ENCODE results near the gene GCFC2. TPM values are rescaled to one million over a fixed set of nuclear protein-coding genes. Genes with fewer than 3 reads are reported as not detected.
A peak's percentile ranks its signal among the peaks of the same experiment; 100 is the strongest.
"Not testable (repeated sequence)": the region's sequence is repeated elsewhere in the genome, so short reads cannot be mapped to it uniquely, and the experiment has no call there.

GCFC2 gene
- polyA plus RNA-seq, 4 donors, result 36.8 to 56.8 (median 52.4) TPM

DNA sequence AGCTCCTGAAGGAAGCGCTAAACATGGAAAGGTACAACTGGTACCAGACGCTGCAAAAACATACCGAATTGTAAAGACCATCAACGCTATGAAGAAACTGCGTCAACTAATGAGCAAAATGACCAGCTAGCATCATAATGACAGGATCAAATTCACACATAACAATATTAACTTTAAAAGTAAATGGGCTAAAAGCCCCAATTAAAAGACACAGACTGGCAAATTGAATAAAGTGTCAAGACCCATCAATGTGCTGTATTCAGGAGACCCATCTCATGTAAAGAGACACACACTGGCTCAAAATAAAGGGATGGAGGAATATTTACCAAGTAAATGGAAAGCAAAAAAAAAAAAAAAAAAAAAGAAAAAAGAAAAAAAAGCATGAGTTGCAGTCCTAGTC lies 27.3 kb downstream of the GCFC2 start:
- not testable (repeated sequence) for DNase-seq (ENCODE audit: low read depth in 4 of 4, low spot score in 3 of 4)

DNA sequence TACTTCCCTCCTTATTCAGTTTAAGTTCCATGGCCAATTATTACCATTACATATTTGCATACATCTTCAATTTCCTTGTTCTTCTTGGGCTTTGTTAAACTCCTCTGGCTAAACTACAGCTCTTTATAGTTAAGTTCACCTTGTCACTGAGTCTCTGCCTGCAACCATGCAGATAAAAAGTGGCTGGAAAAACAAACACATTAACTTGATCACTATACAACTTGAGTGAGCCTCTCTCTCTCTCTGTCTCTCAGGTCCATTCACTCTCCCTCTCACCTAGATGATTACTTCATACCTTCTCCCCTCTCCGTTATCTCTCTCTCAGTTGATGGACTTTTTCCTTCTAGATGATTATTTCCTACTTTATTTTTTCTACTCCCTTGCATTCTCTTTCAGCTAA lies 30.3 kb downstream of the GCFC2 start:
- no peak for DNase-seq (ENCODE audit: low read depth in 4 of 4, low spot score in 3 of 4)

DNA sequence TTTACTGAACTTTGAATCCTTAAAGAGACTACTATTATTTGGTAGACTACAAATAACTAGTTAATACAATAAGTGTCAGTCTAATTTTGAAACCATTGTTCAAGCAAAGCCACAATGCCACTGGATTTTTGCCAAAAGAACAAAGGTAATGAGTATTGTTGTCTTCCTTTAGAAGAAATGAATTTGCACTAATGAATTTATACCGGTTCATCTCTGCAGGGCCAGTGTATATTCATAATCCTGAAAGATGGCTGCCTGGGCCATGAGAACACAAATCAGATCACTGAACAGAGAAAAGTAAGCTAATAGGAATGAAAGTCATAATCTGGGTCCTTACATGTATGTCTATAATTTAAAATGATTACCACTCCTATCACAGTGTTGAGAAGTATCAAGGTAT lies 31.2 kb downstream of the GCFC2 start:
- DNase-seq (ENCODE audit: low read depth in 4 of 4, low spot score in 3 of 4), result no peak

DNA sequence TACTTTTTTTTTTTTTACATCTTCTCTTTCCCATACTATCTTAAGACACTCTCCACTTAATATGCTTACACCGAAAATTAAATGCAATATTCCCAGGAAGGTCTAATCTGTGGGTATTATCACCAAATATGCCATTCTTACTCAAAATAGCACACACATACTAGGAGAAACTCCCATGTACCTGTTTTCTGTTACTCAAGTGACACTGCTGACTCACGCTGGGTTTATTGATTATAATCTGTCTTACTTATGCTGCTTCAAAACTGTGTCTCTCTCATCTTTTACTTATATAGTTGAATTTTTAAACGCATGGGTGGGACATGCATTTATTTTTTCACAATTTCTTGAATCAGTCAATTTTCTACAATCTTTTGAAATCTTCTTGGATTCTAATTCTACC lies 34.3 kb downstream of the GCFC2 start:
- no peak for DNase-seq (ENCODE audit: low read depth in 4 of 4, low spot score in 3 of 4)

DNA sequence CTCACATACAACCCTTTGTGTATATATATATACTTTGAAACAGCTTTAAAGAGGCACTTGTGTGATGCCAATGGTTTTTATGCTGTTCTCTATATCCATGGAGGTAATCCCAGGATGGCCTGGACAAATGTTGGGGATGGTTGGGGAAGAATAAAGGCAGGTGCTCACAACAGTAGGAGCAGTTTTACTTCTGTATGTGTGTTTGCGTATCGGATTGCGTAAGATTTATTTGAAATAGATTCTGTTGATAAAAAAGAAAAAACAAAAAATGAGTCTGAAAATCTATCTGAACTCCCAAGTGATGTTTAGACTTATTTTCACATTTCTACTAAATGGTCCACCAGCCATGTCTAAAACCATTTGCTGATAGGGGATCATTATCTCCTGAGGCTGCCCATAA lies 34.8 kb downstream of the GCFC2 start:
- DNase-seq (ENCODE audit: low read depth in 4 of 4, low spot score in 3 of 4), result no peak

DNA sequence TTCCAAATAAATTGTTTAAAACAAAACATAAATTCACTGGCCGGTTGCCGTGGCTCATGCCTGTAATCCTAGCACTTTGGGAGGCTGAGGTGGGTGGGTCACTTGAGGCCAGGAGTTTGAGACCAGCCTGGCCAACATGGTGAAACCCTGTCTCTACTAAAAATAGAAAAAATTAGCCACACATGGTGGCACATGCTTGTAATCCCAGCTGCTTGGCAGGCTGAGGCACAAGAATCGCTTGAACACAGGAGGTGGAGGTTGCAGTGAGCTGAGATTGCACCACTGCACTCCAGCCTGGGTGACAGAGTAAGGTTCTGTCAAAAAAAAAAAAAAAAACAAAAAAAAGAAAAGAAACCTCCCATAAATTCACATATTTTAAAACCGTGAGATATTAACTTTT lies 35.3 kb downstream of the GCFC2 start:
- DNase-seq (ENCODE audit: low read depth in 4 of 4, low spot score in 3 of 4), result not testable (repeated sequence)

DNA sequence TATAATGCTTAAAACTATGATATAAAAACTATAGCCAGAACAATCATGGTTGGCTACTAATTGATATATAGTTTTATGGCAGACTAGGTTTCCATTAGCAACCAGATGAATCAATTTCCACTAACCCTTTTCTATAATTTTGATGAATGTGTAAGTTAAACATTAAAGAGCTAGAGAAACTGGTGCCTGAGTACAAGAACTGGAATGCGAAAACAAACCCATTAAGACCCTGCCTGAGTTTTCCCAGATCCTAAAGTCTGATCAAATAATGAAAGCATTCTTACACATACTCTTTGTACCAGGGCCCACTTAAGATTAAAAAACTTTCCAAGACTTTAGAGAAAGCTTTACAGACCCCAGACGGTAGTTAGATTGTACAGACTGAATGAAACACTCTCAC lies 42.8 kb downstream of the GCFC2 start:
- DNase-seq (ENCODE audit: low read depth in 4 of 4, low spot score in 3 of 4), result no peak

DNA sequence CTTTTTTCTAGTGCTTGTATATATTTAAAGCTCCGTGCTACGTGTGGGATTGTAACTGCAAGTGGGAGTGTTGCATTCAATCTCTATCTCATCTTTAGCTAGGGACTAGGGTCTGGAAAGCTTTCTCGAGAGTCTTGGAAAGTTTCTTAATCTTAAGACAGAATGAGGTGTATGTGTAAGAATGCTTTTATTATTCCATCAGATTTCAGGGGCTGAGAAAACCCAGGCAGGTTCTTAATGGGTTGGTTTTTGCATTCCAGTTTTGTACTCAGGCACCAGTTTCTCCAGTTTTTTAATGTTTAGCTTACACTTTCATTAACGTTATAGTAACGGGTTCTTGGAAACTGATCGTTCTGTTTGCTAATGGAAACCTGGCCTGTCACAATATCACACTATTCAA lies 43.8 kb downstream of the GCFC2 start:
- DNase-seq (ENCODE audit: low read depth in 4 of 4, low spot score in 3 of 4), result peak in 1 of 4 donors; percentile 28

DNA sequence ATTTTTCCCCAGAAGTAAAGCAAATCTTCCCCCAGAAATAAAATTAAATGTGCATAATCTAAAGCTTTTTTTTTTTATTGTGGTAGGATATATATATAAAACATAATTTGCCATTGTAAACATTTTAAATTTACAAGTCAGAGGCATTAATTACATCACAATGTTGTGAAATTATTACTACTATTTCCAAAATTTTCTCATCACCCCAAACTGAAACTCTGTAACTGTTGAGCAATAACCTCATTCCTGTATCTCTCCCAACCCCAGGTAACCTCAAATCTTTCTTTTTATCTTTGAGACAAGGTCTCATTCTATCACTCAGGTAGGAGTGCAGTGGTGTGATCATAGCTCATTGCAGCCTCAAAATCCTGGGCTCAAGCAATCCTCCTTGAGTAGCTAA lies 52.9 kb downstream of the GCFC2 start:
- DNase-seq (ENCODE audit: low read depth in 4 of 4, low spot score in 3 of 4), result no peak

DNA sequence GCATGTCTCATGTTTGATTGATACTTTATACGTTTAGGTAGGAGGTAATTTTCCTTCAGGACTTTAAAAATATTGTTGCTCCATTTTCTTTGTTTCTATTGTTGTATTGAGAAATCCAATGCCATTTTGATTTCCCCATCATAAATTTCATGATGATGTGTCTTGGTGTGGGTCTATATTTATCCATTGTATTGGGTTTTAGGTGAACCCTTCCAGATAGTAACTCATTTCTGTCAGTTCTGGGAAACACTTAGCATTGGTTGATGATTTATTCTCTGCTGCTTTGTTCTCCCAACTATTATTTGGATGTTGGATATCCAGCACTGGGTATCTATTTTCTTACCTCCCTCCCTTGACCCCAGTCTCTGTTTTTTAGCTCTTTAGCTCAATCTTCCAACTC lies 54.2 kb downstream of the GCFC2 start:
- DNase-seq (ENCODE audit: low read depth in 4 of 4, low spot score in 3 of 4), result no peak

DNA sequence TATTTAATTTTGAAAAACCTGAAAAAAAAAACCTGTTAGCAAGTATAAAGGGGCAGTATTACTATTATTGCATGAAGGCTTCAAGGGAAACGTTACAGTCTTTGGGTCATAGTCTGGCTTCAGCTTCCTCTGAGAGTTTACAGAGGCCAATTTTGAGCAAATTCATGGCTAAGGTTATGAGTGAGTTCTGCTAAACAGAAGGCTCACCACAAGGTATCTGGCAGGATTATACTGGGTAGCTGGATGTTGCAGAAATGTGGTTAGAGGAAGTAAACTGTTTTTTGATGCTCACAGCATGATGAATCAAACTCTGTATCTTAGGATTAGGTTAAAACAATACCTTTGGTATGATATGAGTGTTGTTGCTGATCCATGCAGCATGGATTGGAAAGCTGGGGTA lies 54.9 kb downstream of the GCFC2 start:
- DNase-seq (ENCODE audit: low read depth in 4 of 4, low spot score in 3 of 4), result no peak

DNA sequence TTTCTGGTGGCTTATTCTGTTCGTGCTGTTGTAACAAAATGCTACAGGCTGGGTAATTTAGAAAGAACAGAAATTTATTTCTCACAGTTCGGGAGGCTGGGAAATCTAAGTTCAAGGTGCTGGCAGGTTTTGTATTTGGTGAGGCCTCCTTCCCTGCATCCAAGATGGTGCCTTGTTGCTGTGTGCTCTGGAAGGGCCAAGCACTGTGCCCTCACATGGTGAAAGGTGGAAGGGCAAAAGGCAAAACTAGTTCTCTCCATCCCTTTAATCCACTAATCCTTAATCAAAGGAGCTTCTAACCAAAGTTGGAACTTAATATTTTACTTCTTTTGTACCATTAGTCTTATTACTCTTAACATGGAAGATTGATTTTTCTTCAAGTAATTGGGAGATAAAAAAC lies 56.7 kb downstream of the GCFC2 start:
- no peak for DNase-seq (ENCODE audit: low read depth in 4 of 4, low spot score in 3 of 4)

DNA sequence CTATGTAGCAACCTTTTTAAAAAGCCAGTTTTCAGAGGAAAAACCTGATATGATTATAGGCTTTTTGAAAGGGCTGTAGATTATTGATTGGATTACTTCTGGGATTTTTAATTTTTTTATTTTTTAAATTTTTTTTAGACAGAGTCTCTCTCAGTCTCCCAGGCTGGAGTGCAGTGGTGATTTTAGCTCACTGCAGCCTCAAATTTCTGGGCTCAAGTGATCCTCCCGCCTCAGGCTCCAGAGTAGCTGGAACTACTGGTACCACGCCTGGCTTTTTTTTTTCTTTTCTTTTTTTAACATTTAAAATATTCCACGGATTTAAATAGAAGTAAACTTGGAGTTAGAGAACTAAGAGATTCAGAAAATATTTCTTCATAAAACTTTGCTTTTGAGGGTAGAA lies 62.9 kb downstream of the GCFC2 start:
- no peak for DNase-seq (ENCODE audit: low read depth in 4 of 4, low spot score in 3 of 4)

DNA sequence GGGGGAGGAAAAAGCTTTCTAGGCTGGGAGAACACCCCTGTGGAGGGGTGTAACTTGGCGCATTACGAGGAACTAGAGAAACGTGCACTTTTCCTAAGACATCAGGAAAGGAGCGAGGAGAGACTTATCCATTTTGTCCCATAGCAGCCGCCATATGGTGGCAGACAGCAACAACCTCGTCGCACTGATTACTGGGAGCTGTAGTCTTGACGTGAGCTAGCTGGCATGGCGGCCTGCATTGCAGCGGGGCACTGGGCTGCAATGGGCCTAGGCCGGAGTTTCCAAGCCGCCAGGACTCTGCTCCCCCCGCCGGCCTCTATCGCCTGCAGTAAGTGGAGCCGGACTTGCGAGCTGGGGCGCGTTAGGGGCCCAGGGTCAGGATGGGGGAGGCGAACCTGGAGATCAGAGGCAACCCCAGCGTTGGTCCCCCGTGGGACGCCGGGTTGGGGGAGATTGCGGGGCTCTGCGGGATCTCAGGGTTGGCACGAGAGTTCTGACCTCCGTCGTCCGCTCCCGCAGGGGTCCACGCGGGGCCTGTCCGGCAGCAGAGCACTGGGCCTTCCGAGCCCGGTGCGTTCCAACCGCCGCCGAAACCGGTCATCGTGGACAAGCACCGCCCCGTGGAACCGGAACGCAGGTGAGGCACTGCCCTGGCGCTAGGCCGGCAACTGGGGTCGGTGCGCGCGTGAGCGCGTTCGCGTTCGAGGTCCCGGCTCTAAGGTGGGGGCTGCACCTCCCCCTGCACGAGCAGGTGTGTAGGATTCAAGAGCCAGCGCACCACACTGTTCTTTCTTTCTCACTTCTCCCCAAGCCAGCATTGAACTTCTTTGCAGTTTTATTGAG lies 63.9 kb downstream of the GCFC2 start, which contains the start of gene MRPL19:
Gene MRPL19, plus strand, starts transcription at position 201 of the 843 bp plus-strand sequence. Its CDS starts 25 bp downstream, at position 226.
- DNase-seq (ENCODE audit: low read depth in 4 of 4, low spot score in 3 of 4), result peak; percentile 74 to 87 (median 82)

DNA sequence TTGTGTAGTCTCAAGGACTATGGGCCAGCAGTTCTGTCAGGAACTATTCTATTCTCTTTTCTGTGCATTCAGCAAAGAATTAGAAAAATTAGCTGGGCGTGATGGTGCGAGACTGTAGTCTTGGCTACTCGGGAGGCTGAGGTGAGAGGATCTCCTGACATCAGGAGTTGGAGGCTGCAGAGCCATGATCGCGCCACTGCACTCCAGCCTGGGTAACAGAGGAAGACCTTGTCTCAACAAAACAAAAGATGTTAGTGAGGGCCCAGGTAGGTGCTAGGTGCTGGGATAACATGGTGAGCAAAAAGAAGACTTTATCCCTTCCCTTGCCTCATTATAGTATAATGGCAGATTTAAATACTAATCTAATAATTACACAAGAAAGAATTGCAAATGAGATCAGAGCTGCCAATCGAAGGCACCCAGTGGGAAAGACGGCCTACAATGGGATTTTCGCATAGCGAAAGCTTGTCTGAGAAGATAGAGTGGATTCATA lies 64.6 kb downstream of the GCFC2 start:
- DNase-seq (ENCODE audit: low read depth in 4 of 4, low spot score in 3 of 4), result no peak

DNA sequence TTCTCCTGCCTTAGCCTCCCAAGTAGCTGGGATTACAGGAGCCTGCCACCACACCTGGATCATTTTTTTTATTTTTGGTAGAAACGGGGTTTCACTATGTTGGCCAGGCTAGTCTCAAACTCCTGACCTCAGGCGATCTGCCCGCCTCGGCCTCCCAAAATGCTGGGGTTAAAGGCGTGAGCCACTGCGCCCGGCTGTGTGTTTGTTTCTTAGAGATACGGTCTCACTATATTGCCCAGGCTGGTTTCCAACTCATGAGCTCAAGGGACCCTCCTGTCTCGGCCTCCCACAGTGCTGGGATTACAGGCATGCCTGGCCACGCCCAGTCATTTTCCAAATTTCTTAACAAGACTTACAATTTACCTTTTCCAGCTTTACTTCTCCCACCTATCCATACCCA lies 65.1 kb downstream of the GCFC2 start:
- DNase-seq (ENCODE audit: low read depth in 4 of 4, low spot score in 3 of 4), result no peak

DNA sequence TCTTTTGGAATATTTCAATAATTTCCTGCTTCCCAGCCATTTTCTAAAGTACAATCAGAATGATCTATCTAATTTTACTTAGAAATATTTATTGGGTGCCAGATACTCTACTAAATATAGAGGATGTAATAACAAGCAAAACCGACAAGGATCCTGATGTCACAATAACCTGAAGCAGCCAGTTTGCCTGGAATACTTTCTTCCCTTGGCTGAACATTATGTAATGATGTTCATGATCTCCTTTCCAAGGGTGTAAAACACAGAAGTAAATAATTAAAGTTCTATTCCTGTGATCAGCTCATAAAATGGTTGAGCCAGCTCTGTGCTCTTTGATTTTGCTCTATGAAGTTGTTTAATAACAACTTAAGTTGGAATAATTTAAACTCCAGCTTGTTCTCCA lies 66.7 kb downstream of the GCFC2 start:
- no peak for DNase-seq (ENCODE audit: low read depth in 4 of 4, low spot score in 3 of 4)

DNA sequence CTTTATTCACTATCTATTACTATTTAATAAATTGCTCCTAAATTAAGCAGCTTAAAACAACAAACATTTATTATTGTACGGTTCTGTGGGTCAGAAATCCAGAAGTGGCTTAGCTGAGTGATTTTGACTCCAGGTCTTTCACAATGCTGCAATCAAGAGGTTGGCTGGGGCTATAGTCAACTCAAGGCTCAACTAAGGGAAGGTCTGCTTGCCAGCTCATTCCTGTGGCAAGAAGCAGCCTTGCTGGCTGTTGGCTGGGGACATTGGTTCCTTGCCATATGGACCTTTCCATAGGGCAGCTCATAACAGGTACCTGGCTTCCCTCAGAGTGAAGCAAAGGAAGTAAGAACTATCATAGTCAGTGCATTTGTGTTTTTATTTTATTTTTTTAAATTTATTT lies 69.1 kb downstream of the GCFC2 start:
- no peak for DNase-seq (ENCODE audit: low read depth in 4 of 4, low spot score in 3 of 4)

DNA sequence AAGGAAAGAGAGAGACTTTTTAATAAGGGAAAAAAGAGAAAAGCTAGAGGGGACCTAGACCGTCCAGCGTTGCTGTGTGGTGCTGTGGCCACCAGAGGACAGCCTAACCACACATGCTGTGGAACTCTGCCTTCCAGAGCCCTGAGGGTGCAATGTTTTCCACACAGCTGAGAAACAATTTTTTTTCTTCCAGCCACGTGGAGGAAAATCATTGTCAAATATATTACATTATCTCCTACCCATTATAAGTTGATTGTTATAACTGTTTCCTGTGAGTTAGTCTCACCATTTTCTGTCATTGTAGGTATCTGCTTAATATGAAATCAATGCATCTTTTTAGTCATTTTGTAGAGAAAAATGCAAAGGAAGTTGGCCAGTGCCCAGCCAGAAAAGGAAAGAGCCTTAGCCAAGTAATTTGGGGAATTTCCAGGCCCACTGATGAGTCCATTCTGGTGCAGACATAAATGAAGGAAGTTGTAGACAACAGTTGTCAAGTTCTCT lies 70.0 kb downstream of the GCFC2 start:
- peak in 3 of 4 donors; percentile 40 to 55 (median 47) for DNase-seq (ENCODE audit: low read depth in 4 of 4, low spot score in 3 of 4)

DNA sequence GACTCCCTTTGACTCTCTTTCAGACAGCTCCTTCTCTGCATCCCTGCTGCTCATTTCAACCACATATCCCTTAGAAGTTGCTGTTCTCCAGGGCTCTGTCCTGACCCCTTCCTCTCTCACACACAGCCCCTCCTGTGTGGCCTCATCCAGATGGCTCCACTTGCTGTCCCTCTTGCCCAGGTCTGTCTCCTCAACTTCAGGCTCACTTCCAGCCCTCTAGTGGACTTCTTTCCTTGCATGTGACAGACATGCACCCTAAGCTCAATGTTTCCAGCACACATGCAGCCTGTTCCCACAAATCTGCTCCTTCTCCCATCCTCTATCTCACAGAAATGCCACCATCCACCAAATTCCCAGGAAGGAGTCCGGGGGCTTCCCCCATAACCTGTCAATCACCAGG lies 73.1 kb downstream of the GCFC2 start:
- DNase-seq (ENCODE audit: low read depth in 4 of 4, low spot score in 3 of 4), result no peak

DNA sequence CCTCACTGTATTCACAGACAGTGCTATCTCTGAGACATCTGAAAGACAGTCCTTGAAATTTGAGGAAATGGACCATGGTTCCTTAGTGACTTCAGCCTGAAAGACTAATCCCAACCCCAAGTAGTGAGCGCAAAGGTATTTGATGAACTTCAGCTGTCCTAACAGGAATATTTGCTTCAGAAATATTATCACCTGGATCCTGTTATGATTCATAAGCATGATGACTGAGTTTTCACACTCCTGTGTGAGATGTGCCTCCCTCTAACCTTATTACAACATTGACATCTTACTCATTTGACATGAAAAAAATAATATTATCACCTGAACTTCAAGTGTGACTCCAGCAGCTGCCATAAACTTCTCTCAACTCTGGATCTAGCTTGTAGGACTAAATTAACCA lies 75.8 kb downstream of the GCFC2 start:
- DNase-seq (ENCODE audit: low read depth in 4 of 4, low spot score in 3 of 4), result no peak

DNA sequence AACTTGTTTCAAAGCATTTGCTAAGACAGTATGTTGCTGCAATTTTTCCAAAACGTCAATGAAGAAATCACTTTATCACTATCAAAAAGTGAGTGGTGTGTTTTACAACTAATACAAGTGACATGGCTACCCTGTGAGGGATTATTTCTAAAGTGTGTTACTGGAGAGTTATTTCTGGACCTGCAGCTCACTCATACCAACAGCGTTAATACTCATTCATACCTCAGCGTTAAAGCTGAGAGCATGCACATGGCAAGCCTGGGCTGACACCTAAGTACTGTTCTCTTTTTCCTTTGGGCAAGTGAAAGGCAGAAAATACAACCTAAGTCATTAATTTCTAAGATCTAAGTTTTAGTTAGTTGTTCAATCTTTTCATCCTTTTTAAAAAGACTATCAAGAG lies 77.1 kb downstream of the GCFC2 start:
- no peak for DNase-seq (ENCODE audit: low read depth in 4 of 4, low spot score in 3 of 4)
